ENCODE measurements around the gene LRBA. TPM values are rescaled to one million over a fixed set of nuclear protein-coding genes. Genes with fewer than 3 reads are reported as not detected.
A peak's percentile ranks its signal among the peaks of the same experiment; 100 is the strongest.

Gene LRBA
- total and polyA plus RNA-seq, 12 donors: 6.2 to 31.2 (median 23.9) TPM

GRCh38 chr4:150583287-150584110, 431.6 kb downstream of the LRBA start:
- WGBS, 2 donors: 13 to 19% methylated on average over 66 of the region's 66 CpGs
- H3K36me3 ChIP-seq: peaks cover 0 to 13% (median 0%) of the 10 kb centered on the region in 9 donors
- H3K9me3 ChIP-seq: peaks cover 0 to 28% (median 0%) of the 10 kb centered on the region in 11 donors
- H3K27ac ChIP-seq: no peak overlapping the region
- H3K27me3 ChIP-seq: peaks cover 0 to 52% (median 0%) of the 10 kb centered on the region in 7 donors
- TF ChIP-seq, protein P1, sequence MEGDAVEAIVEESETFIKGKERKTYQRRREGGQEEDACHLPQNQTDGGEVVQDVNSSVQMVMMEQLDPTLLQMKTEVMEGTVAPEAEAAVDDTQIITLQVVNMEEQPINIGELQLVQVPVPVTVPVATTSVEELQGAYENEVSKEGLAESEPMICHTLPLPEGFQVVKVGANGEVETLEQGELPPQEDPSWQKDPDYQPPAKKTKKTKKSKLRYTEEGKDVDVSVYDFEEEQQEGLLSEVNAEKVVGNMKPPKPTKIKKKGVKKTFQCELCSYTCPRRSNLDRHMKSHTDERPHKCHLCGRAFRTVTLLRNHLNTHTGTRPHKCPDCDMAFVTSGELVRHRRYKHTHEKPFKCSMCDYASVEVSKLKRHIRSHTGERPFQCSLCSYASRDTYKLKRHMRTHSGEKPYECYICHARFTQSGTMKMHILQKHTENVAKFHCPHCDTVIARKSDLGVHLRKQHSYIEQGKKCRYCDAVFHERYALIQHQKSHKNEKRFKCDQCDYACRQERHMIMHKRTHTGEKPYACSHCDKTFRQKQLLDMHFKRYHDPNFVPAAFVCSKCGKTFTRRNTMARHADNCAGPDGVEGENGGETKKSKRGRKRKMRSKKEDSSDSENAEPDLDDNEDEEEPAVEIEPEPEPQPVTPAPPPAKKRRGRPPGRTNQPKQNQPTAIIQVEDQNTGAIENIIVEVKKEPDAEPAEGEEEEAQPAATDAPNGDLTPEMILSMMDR (IDR thresholded peaks at IDR 0.05): peak in 1 of 9 donors; percentile 8
- peak overlapping the region; percentile 22 to 54 (median 48) for H3K4me3 ChIP-seq
- H3K4me1 ChIP-seq: peaks cover 0 to 10% (median 0%) of the 10 kb centered on the region in 9 donors
- intact Hi-C loops (cut with DNase I): loop anchor here in 1 of 10 donors (10.0 kb wide), 1 partner anchor 289 kb away; no protein-coding TSS in a partner anchor
- DNase-seq (peak; percentile 15 to 25), ATAC-seq (peak; percentile 31 to 87 (median 66))

DNA sequence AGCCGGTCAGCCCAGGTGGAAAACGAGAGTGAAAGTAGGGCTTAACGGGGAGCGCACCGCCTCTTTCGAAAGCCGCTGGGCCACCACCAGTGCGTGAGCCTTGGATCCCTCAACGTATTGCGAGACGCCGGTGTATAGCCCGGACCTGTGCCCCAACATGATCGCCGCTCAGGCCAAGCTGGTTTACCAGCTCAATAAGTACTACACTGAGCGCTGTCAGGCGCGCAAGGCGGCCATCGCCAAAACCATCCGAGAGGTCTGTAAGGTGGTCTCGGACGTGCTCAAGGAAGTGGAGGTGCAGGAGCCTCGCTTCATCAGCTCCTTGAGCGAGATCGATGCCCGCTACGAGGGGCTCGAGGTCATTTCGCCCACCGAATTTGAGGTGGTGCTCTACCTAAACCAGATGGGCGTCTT, 432.2 kb downstream of the LRBA start:
- peaks cover 0 to 28% (median 0%) of the 10 kb centered on the region in 11 donors for H3K9me3 ChIP-seq
- no peak overlapping the region for H3K27ac ChIP-seq
- TF ChIP-seq, protein P1 (IDR thresholded peaks at IDR 0.05): no peak
- intact Hi-C loops (cut with DNase I): loop anchor here in 1 of 10 donors (10.0 kb wide), 1 partner anchor 288 kb away; no protein-coding TSS in a partner anchor
- WGBS, 2 donors: 34 to 39% methylated on average over 32 of the region's 32 CpGs
- peak in 6 of 8 donors; percentile 5 to 70 (median 38) for ATAC-seq
- H3K4me3 ChIP-seq: peak overlapping the region; percentile 22 to 54 (median 48)
- DNase-seq: peak in 1 of 2 donors; percentile 7
- H3K4me1 ChIP-seq: peaks cover 0 to 10% (median 0%) of the 10 kb centered on the region in 9 donors
- peaks cover 0 to 8% (median 0%) of the 10 kb centered on the region in 9 donors for H3K36me3 ChIP-seq
- peaks cover 0 to 52% (median 0%) of the 10 kb centered on the region in 7 donors for H3K27me3 ChIP-seq

DNA sequence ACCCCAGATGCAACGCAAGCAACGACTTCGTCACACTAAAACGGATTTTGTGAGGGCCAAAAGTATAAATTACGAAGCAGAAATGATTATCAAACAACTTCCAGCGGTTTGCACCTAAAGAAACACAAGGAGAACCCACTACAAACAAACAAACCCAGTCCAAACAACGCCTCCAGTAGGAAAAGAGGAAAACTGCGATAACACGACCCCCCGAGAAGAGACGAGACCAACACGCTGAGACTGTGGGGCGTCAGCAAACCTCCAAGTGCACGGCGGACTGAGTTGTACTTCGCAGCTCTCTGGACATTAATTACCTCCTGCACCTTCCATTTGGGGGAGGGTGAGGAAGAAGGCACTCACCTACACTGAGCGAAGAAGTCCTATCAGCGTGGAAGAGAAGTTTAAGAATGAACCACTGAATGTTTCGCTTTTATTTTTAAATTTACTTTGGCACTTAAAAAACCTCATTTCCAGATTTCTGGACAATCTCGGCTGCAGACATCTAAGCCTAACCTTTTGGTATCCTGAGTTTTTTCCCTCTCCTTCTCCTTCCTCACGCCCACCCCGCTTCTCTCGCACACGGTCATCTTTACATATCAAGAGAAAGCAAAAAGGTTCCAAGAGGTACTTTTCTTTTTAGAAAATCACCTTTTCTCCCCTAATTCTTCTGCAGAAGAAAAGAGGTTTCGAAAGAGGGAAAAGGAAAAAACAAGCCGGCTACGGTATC, 432.8 kb downstream of the LRBA start, which contains the start of gene MAB21L2:
TSS of gene MAB21L2 (plus strand) at position 6 of the 727 bp plus-strand sequence. CDS start 879 bp downstream, outside the sequence.
- Histone ChIP-seq H3K9me3 (peaks cover 0 to 28% (median 0%) of the 10 kb centered on the region in 11 donors), H3K27me3 (peaks cover 0 to 52% (median 0%) of the 10 kb centered on the region in 7 donors), H3K4me1 (peaks cover 0 to 10% (median 0%) of the 10 kb centered on the region in 9 donors), H3K27ac (no peak within 1 kb of the TSS), H3K4me3 (peak within 1 kb of the TSS; percentile 22 to 54 (median 48)), H3K36me3 (peaks cover 0 to 8% (median 0%) of the 10 kb centered on the region in 9 donors)
- intact Hi-C loops (cut with DNase I): loop anchor here in 1 of 10 donors (10.0 kb wide), 1 partner anchor 288 kb away; no protein-coding TSS in a partner anchor
- ATAC-seq (no peak), DNase-seq (no peak)
- 51 to 67% methylated on average over 27 of the region's 27 CpGs for WGBS, 2 donors
- TF ChIP-seq, protein P1 (IDR thresholded peaks at IDR 0.05): no peak
